CD14-positive monocyte (primary cell): ENCODE results near the gene NKAIN4. TPM values are rescaled to one million over a fixed set of nuclear protein-coding genes. Genes with fewer than 3 reads are reported as not detected.

Experiments
- DNase-seq, 3 donors: peaks; one replicate each; pipeline ENCODE4 v3.0.0-alpha.2; 2011 to 2022
- H2AFZ ChIP-seq: 2 replicates; pipeline ENCODE4 v1.6.0; 2012; ENCODE audit warnings: mild to moderate bottlenecking, low read depth, low read length, inconsistent platforms; ENCODE audit not compliant: insufficient read depth, poor library complexity, severe bottlenecking
- H3K27ac ChIP-seq, 2 donors: 1 replicate in 1 of 2; 2 replicates in 1 of 2; pipeline ENCODE4 v1.5.1; 2012 to 2013; ENCODE audit warnings: low read length in 2 of 2, control low read depth in 1 of 2, inconsistent platforms in 1 of 2, low read depth in 1 of 2, mild to moderate bottlenecking in 1 of 2
- H3K27me3 ChIP-seq, 2 donors: one replicate each; pipeline versions ENCODE4 v1.6.0 to v1.6.1; 2011 to 2013; ENCODE audit warnings: low read length in 2 of 2; ENCODE audit not compliant: control insufficient read depth in 2 of 2, insufficient read depth in 2 of 2
- H3K36me3 ChIP-seq, 2 donors: replicated peaks in 1 of 2; 1 replicate in 1 of 2; 2 replicates in 1 of 2; pipeline versions ENCODE4 v1.5.1 to v1.6.1; 2012 to 2013; ENCODE audit warnings: low read length in 2 of 2, control low read depth in 1 of 2, inconsistent platforms in 1 of 2, mild to moderate bottlenecking in 1 of 2; ENCODE audit not compliant: insufficient read depth in 2 of 2, control insufficient read depth in 1 of 2
- H3K4me1 ChIP-seq, 2 donors: 1 replicate in 1 of 2; 2 replicates in 1 of 2; pipeline versions ENCODE4 v1.5.1 to v1.6.1; 2012 to 2013; ENCODE audit warnings: low read length in 2 of 2, control low read depth in 1 of 2, inconsistent platforms in 1 of 2, mild to moderate bottlenecking in 1 of 2, moderate library complexity in 1 of 2; ENCODE audit not compliant: insufficient read depth in 2 of 2, control insufficient read depth in 1 of 2
- H3K4me2 ChIP-seq: replicated peaks from 2 replicates; pipeline ENCODE3; 2012; ENCODE audit warnings: low read length, moderate library complexity, mild to moderate bottlenecking; ENCODE audit not compliant: poor library complexity, severe bottlenecking; ENCODE audit errors: extremely low read depth
- H3K4me3 ChIP-seq, 3 experiments: fragments of 200-600 bp in 1 of 3; sonication (generic) in 1 of 3; replicated peaks in 1 of 3; 1 replicate in 2 of 3; 2 replicates in 1 of 3; pipeline ENCODE4 v1.5.1; 2011 to 2013; ENCODE audit warnings: low read length in 3 of 3, mild to moderate bottlenecking in 3 of 3, control low read depth in 2 of 3, low read depth in 2 of 3, inconsistent platforms in 1 of 3, moderate library complexity in 1 of 3
- H3K79me2 ChIP-seq: 2 replicates; pipeline ENCODE4 v1.6.0; 2012; ENCODE audit warnings: mild to moderate bottlenecking, control low read depth, inconsistent platforms, low read length, moderate library complexity; ENCODE audit not compliant: insufficient read depth
- H3K9ac ChIP-seq: 2 replicates; pipeline ENCODE4 v1.6.0; 2017; ENCODE audit warnings: low read length, mild to moderate bottlenecking; ENCODE audit not compliant: insufficient read depth, poor library complexity, severe bottlenecking
- H3K9me3 ChIP-seq, 2 donors: replicated peaks in 1 of 2; 1 replicate in 1 of 2; 2 replicates in 1 of 2; pipeline versions ENCODE4 v1.5.1 to v1.6.1; 2012 to 2013; ENCODE audit warnings: low read length in 2 of 2, control low read depth in 1 of 2; ENCODE audit not compliant: control insufficient read depth in 1 of 2, insufficient read depth in 1 of 2
- H4K20me1 ChIP-seq: 2 replicates; pipeline ENCODE4 v1.6.0; 2012; ENCODE audit warnings: mild to moderate bottlenecking, low read length, control low read depth, moderate library complexity; ENCODE audit not compliant: insufficient read depth
- H3K27ac Mint-ChIP-seq, 7 donors: one replicate each; pipeline ENCODE4 v1.8.0; 2020; ENCODE audit warnings: mild to moderate bottlenecking in 7 of 7, mixed read lengths in 7 of 7, moderate library complexity in 6 of 7, inconsistent platforms in 2 of 7
- H3K27me3 Mint-ChIP-seq, 3 donors: one replicate each; pipeline ENCODE4 v1.8.0; 2021 to 2022; ENCODE audit warnings: low read depth in 3 of 3, mild to moderate bottlenecking in 3 of 3, mixed read lengths in 3 of 3, moderate library complexity in 3 of 3, inconsistent platforms in 1 of 3
- H3K36me3 Mint-ChIP-seq, 2 donors: one replicate each; pipeline ENCODE4 v1.8.0; 2020; ENCODE audit warnings: mixed read lengths in 2 of 2, inconsistent platforms in 1 of 2, mild to moderate bottlenecking in 1 of 2
- H3K4me1 Mint-ChIP-seq: one replicate; pipeline ENCODE4 v1.8.0; 2020; ENCODE audit warnings: mild to moderate bottlenecking, mixed read lengths
- H3K4me3 Mint-ChIP-seq, 2 donors: one replicate each; pipeline ENCODE4 v1.8.0; 2020; ENCODE audit warnings: mild to moderate bottlenecking in 2 of 2, mixed read lengths in 2 of 2, moderate library complexity in 1 of 2
- H3K9me3 Mint-ChIP-seq, 7 donors: one replicate each; pipeline ENCODE4 v1.8.0; 2020 to 2022; ENCODE audit warnings: mixed read lengths in 7 of 7, mild to moderate bottlenecking in 6 of 7, moderate library complexity in 6 of 7, inconsistent platforms in 2 of 7
- WGBS: methylation state at CpG from one replicate; pipeline ENCODE4 v1.1.5; 2013; ENCODE audit warnings: missing lambda C conversion rate; ENCODE audit not compliant: insufficient coverage; 5-methylcytosine and 5-hydroxymethylcytosine counted together
- intact Hi-C, 2 donors: fragments of 100-400 bp; cut with micrococcal nuclease; formaldehyde crosslinking; loops; one replicate each; pipeline versions ENCODE4 v1.15.0 to v1.15.1; 2023
- polyA plus RNA-seq, 3 donors: library from polyadenylated mRNA; depleted of rRNA in 1 of 3; unstranded in 2 of 3; stranded (reverse) in 1 of 3; fragments of 300-500 nt in 2 of 3; fragments of >200 nt in 1 of 3; fragmentation: Illumina TruSeq in 2 of 3; gene quantifications; 1 replicate in 2 of 3; 2 replicates in 1 of 3; pipeline ENCODE4 v1.2.3, GENCODE V29; 2012 to 2021
- TF ChIP-seq, protein P1 (sequence below): fragments of 200-600 bp; IDR thresholded peaks from one replicate; pipeline ENCODE4 v1.8.0; 2022; ENCODE audit warnings: antibody characterized with exemption, mild to moderate bottlenecking

NKAIN4 gene
- polyA plus RNA-seq, 3 donors, result not detected

DNA sequence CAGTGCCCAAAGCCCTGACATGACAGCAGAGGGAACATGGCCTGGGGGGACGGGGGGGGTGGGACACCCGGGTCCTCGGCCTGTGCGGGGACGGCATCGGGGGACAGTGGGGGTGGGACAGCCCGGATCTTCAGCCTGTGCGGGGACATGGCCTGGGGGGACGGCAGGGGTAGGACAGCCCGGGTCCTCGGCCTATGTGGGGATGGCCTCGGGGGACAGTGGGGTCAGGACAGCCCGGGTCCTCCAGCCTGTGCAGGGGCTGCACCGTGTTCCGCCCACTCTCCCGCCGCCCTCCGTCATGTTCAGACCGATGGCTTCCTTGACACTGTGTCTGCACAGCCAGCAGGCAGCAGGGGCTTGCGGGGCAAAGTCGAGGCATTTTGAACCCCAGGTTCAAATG is 11.5 kb downstream of the NKAIN4 start:
- Histone ChIP-seq H3K9ac (no peak overlapping the region), H3K79me2 (no peaks in the 10 kb centered on the region), H3K27me3 (peaks cover 0 to 16% of the 10 kb centered on the region in 2 donors), H3K27ac (no peak overlapping the region), H3K4me1 (no peaks in the 10 kb centered on the region), H3K36me3 (no peaks in the 10 kb centered on the region), H3K4me2 (no peak overlapping the region), H2AFZ (no peak overlapping the region), H3K4me3 (no peak overlapping the region), H3K9me3 (no peaks in the 10 kb centered on the region), H4K20me1 (no peaks in the 10 kb centered on the region)
- H3K36me3 Mint-ChIP-seq, result no peaks in the 10 kb centered on the region
- 98% methylated on average over 15 of the region's 21 CpGs for WGBS
- no peak for DNase-seq
- TF ChIP-seq, protein P1, sequence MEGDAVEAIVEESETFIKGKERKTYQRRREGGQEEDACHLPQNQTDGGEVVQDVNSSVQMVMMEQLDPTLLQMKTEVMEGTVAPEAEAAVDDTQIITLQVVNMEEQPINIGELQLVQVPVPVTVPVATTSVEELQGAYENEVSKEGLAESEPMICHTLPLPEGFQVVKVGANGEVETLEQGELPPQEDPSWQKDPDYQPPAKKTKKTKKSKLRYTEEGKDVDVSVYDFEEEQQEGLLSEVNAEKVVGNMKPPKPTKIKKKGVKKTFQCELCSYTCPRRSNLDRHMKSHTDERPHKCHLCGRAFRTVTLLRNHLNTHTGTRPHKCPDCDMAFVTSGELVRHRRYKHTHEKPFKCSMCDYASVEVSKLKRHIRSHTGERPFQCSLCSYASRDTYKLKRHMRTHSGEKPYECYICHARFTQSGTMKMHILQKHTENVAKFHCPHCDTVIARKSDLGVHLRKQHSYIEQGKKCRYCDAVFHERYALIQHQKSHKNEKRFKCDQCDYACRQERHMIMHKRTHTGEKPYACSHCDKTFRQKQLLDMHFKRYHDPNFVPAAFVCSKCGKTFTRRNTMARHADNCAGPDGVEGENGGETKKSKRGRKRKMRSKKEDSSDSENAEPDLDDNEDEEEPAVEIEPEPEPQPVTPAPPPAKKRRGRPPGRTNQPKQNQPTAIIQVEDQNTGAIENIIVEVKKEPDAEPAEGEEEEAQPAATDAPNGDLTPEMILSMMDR, result no peak
- peaks cover 0 to 3% (median 0%) of the 10 kb centered on the region in 7 donors for H3K9me3 Mint-ChIP-seq
- H3K4me1 Mint-ChIP-seq, result no peaks in the 10 kb centered on the region
- intact Hi-C loops, result no loop called here
- H3K27me3 Mint-ChIP-seq, result peaks cover 16 to 23% (median 16%) of the 10 kb centered on the region in 3 donors
- H3K4me3 Mint-ChIP-seq, result no peak overlapping the region
- no peak overlapping the region for H3K27ac Mint-ChIP-seq

DNA sequence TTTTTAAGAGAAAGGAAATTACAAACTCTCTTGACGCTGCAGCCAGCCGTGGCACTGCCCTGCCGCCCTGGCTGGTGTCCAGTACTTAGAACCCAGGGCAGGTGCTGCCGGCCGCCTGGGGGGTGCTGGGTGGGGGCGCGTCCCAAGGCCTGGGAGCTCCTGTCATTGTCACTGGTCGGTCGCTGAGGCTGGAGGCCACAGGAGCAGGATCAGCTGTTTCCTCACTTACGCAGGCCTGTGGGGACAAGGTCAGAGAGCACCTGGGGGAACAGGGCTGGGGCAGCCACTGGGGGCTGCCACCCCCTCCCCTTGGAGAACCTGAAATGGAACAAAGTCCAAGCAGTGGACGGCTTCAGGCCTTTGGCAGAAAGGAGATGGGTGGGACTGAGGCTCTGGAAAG is 13.0 kb downstream of the NKAIN4 start:
- Histone ChIP-seq H3K9me3 (no peaks in the 10 kb centered on the region), H3K79me2 (no peaks in the 10 kb centered on the region), H3K4me1 (no peaks in the 10 kb centered on the region), H3K4me2 (no peak overlapping the region), H4K20me1 (no peaks in the 10 kb centered on the region), H3K36me3 (no peaks in the 10 kb centered on the region), H3K9ac (no peak overlapping the region), H3K4me3 (no peak overlapping the region), H3K27ac (no peak overlapping the region), H3K27me3 (peaks cover 0 to 3% of the 10 kb centered on the region in 2 donors), H2AFZ (no peak overlapping the region)
- intact Hi-C loops, result no loop called here
- no peak overlapping the region for H3K4me3 Mint-ChIP-seq
- no peaks in the 10 kb centered on the region for H3K4me1 Mint-ChIP-seq
- H3K27ac Mint-ChIP-seq, result no peak overlapping the region
- H3K27me3 Mint-ChIP-seq, result peaks cover 6 to 8% (median 8%) of the 10 kb centered on the region in 3 donors
- 67% methylated on average over 11 of the region's 11 CpGs for WGBS
- TF ChIP-seq, protein P1, result no peak
- H3K9me3 Mint-ChIP-seq, result peaks cover 0 to 3% (median 0%) of the 10 kb centered on the region in 7 donors
- H3K36me3 Mint-ChIP-seq, result no peaks in the 10 kb centered on the region
- DNase-seq, result no peak
